Tibial nerve (tissue), 4 donors: Measurements from ENCODE around the gene PPBP. TPM values are rescaled to one million over a fixed set of nuclear protein-coding genes. Genes with fewer than 3 reads are reported as not detected.

ENCODE experiments used
- small RNA-seq: library from RNA; depleted of rRNA; stranded (forward); fragments of <200 nt; gene quantifications from one replicate; pipeline ENCODE3, GENCODE V24; 2016
- total RNA-seq, 4 donors: library from RNA; depleted of rRNA; stranded (reverse); fragments of >200 nt; gene quantifications; one replicate each; pipeline ENCODE4 v1.1.0, GENCODE V29; 2016

The PPBP gene
- total RNA-seq, 4 donors from 2014 or later, result 1.7 to 6.0 TPM; not detected in 2

Small RNAs within 50 kb of the gene (small RNA-seq; reads per million reads assigned to genes)
- not detected for gene RN7SL218P

Other genes starting within 250 kb of the PPBP start
- gene CXCL8, start 247.6 kb downstream of the PPBP start, total RNA-seq, result 10 to 100 TPM in 1 of 4 donors, 1 to 10 TPM in 1, under 1 TPM in 2; 0.22 to 10.8 (median 1.3) TPM
- gene CXCL6, start 151.5 kb downstream of the PPBP start, total RNA-seq, result 1 to 10 TPM in 1 of 4 donors, not detected in 3; 2.2 TPM
- gene PF4V1, start 134.9 kb downstream of the PPBP start, total RNA-seq, result not detected
- 1 to 10 TPM in 2 of 4 donors, under 1 TPM in 1, not detected in 1; 0.84 to 2.7 (median 1.3) TPM for gene CXCL1, start 118.8 kb downstream of the PPBP start, total RNA-seq
- 1 to 10 TPM in 1 of 4 donors, not detected in 3; 5.4 TPM for gene PF4, start 6.2 kb downstream of the PPBP start, total RNA-seq
- gene CXCL5, start 10.5 kb upstream of the PPBP start, total RNA-seq, result under 1 TPM in 1 of 4 donors, not detected in 3; 0.22 TPM
- gene CXCL3, start 50.5 kb upstream of the PPBP start, total RNA-seq, result 1 to 10 TPM in 1 of 4 donors, not detected in 3; 1.5 TPM
- gene CXCL2, start 111.0 kb upstream of the PPBP start, total RNA-seq, result 10 to 100 TPM in 3 of 4 donors, 1 to 10 TPM in 1; 4.0 to 25.3 (median 18.5) TPM
- 10 to 100 TPM; 11.4 to 23.7 (median 17.8) TPM for gene MTHFD2L, start 169.9 kb upstream of the PPBP start, total RNA-seq